ENCODE data around the gene PTP4A2. TPM values are rescaled to one million over a fixed set of nuclear protein-coding genes. Genes with fewer than 3 reads are reported as not detected.

The PTP4A2 gene
- total and polyA plus RNA-seq, 2 of the 8 experiments (the other 6 are each of a cell fraction or from before 2014, with no cell fraction given) = 87.4 to 214 TPM

DNA sequence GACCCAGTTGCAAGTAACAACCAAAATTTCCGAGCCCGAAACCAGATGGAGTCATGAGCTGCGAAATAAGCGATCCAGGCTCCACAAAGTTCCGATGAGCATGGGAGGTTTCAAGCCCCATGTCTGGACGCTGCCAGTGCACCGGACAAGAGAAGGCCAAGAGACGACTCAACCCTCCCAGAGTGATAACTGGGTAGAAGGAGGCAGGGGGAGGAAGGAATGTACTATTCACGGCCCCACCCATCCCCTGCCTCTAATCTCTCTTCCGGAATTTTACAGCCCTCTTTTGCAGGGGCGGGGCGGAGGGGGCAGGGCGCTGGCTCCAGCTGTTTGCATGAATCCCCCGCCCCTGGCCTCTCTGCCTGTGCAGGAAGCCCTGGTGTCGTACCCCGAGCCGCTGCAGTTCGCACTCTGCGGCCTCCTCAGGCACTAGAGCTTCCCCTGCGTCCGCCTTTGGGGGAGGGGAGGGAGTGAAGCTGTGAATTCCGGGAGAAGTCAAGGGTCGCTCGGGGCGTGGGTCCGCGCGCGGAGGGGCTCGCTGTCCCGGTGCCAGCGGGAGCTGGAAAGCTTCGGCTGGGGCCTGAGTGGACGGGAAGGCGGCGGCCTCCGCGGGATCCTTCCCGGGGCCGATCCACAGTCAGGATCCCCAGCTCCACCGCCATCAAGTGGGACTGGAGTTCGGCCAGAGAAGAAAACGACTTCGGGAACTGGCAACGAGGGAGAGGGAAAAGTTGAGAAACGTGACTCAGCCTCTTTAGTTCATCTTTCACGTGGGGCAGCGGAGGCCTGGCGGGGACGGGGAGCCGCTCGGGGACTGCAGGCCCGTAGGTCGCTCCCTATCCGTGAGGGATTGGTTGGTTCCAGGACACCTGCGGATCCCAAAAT, 6.3 kb upstream of the PTP4A2 start (continued):
- TF ChIP-seq BCL11A (IDR thresholded peaks at IDR 0.05; ENCODE audit: low read depth in 2 of 2, low read length in 2 of 2) (no peak), MAFK (IDR thresholded peaks at IDR 0.05; ENCODE audit: low read depth, low read length) (peak; percentile 32; the same call in 1 of the 2 replicates), EGR1 (IDR thresholded peaks at IDR 0.05; ENCODE audit: borderline replicate concordance, low read depth, low read length) (0 out of 2 replicates have a peak, but pooled peaks have one; percentile 3), SP1 (IDR thresholded peaks at IDR 0.05; ENCODE audit: low read depth, low read length) (peak; percentile 90), SIN3A (conservative IDR thresholded peaks at IDR 0.05 in 1 of 2, IDR thresholded peaks at IDR 0.05 in 1 of 2; ENCODE audit: low read depth in 1 of 2, low read length in 2 of 2) (0 out of 4 replicates have a peak, but pooled peaks of 1 of the 2 experiments have one; percentile 57), RFX5 (IDR thresholded peaks at IDR 0.05; ENCODE audit: borderline replicate concordance, low read depth, low read length) (no peak), TEAD4 (IDR thresholded peaks at IDR 0.05; ENCODE audit: low read depth, low read length) (peak; percentile 73), TBP (IDR thresholded peaks at IDR 0.05; ENCODE audit: low read depth, low read length) (peak; percentile 90), POLR2AphosphoS5 (IDR thresholded peaks at IDR 0.05; ENCODE audit: low read depth, low read length) (peak; percentile 96), EP300 (IDR thresholded peaks at IDR 0.05; ENCODE audit: borderline replicate concordance in 1 of 2, low read depth in 2 of 2, low read length in 2 of 2) (peak in 1 of 2 experiments; percentile 72; a peak in 1 of 3 replicates), NANOG (IDR thresholded peaks at IDR 0.05; ENCODE audit: insufficient read depth, low read depth, low read length, poor library complexity, severe bottlenecking) (peak; percentile 33), CEBPB (IDR thresholded peaks at IDR 0.05; ENCODE audit: low read depth, low read length) (no peak), SRF (IDR thresholded peaks at IDR 0.05; ENCODE audit: low read depth, low read length) (no peak), MAX (IDR thresholded peaks at IDR 0.05) (peak; percentile 61; the same call in 1 of the 2 replicates), TAF7 (optimal IDR thresholded peaks at IDR 0.05; ENCODE audit: borderline replicate concordance, low read depth, low read length) (peak; percentile 95), E2F6 (IDR thresholded peaks at IDR 0.05) (peak; percentile 89), TCF12 (IDR thresholded peaks at IDR 0.05; ENCODE audit: low read depth, low read length) (peak; percentile 84), GTF2F1 (IDR thresholded peaks at IDR 0.05; ENCODE audit: borderline replicate concordance, low read depth, low read length) (peak; percentile 83; the same call in 1 of the 2 replicates), RBBP5 (IDR thresholded peaks at IDR 0.05; ENCODE audit: borderline replicate concordance, low read depth, low read length) (peak; percentile 98), HDAC2 (IDR thresholded peaks at IDR 0.05; ENCODE audit: borderline replicate concordance in 1 of 2, low read depth in 2 of 2, low read length in 2 of 2) (peak in 1 of 2 experiments; percentile 70; a peak in 1 of 4 replicates), TAF1 (IDR thresholded peaks at IDR 0.05; ENCODE audit: low read depth, low read length) (peak; percentile 96)
